Activated B cell treated with CpG ODN at 0.5 μM for 24 hours (primary cell): Measurements from ENCODE around the gene NBPF1. TPM values are rescaled to one million over a fixed set of nuclear protein-coding genes. Genes with fewer than 3 reads are reported as not detected.
"Not testable (repeated sequence)": the region's sequence is repeated elsewhere in the genome, so short reads cannot be mapped to it uniquely, and the experiment has no call there.

Experiments used
- ATAC-seq: fragments of 200-7000 bp; cut with Tn5 transposase; one replicate; pipeline ENCODE4 v1.10.0; 2021; ENCODE audit warnings: low read depth, mild to moderate bottlenecking, moderate library complexity
- CTCF ChIA-PET: fragments of 350-600 bp; sonication (Branson Sonifier 250); formaldehyde crosslinking; loops from one replicate; lab custom pipeline; 2021; ENCODE audit warnings: antibody characterized with exemption; lab: Charles Lee
- POLR2A ChIA-PET: fragments of 350-600 bp; sonication (Branson Sonifier 250); formaldehyde crosslinking; loops from one replicate; lab custom pipeline; 2021; ENCODE audit warnings: antibody characterized with exemption; lab: Charles Lee
- DNase-seq: peaks from one replicate; pipeline ENCODE4 v3.0.0; 2022
- H3K27ac Mint-ChIP-seq: one replicate; pipeline ENCODE4 v1.8.0; 2020; ENCODE audit warnings: mixed read lengths
- H3K27me3 Mint-ChIP-seq: one replicate; pipeline ENCODE4 v1.8.0; 2021; ENCODE audit warnings: mixed read lengths
- H3K36me3 Mint-ChIP-seq: one replicate; pipeline ENCODE4 v1.8.0; 2021; ENCODE audit warnings: low read depth, mixed read lengths
- H3K4me1 Mint-ChIP-seq: one replicate; pipeline ENCODE4 v1.8.0; 2021; ENCODE audit warnings: mixed read lengths
- H3K4me3 Mint-ChIP-seq: one replicate; pipeline ENCODE4 v1.8.0; 2020; ENCODE audit warnings: mild to moderate bottlenecking, mixed read lengths
- H3K9me3 Mint-ChIP-seq: one replicate; pipeline ENCODE4 v1.8.0; 2020; ENCODE audit warnings: mixed read lengths
- intact Hi-C: fragments of 100-400 bp; cut with micrococcal nuclease; formaldehyde crosslinking; loops from one replicate; pipeline ENCODE4 v1.15.1; 2024
- total RNA-seq: library from RNA; stranded (reverse); gene quantifications from 2 replicates; pipeline ENCODE4 v1.2.3, GENCODE V29; 2022
- TF ChIP-seq, protein P1 (sequence below): fragments of 200-600 bp; IDR thresholded peaks from one replicate; pipeline ENCODE4 v1.8.0; 2022; ENCODE audit warnings: antibody characterized with exemption, mild to moderate bottlenecking

The NBPF1 gene
- total RNA-seq, 1 donor from 2014 or later = 20.2 TPM

- Mint-ChIP-seq H3K36me3 (no peaks in the 10 kb centered on the region), H3K9me3 (no peaks in the 10 kb centered on the region), H3K27me3 (peaks cover 26% of the 10 kb centered on the region), H3K27ac (no peak overlapping the region), H3K4me3 (no peak overlapping the region), H3K4me1 (peaks cover 7% of the 10 kb centered on the region)
- ATAC-seq (no peak), DNase-seq (no peak)
- POLR2A ChIA-PET = no interaction called here
- CTCF ChIA-PET = no interaction called here
- intact Hi-C loops = no loop called here
- TF ChIP-seq, protein P1, sequence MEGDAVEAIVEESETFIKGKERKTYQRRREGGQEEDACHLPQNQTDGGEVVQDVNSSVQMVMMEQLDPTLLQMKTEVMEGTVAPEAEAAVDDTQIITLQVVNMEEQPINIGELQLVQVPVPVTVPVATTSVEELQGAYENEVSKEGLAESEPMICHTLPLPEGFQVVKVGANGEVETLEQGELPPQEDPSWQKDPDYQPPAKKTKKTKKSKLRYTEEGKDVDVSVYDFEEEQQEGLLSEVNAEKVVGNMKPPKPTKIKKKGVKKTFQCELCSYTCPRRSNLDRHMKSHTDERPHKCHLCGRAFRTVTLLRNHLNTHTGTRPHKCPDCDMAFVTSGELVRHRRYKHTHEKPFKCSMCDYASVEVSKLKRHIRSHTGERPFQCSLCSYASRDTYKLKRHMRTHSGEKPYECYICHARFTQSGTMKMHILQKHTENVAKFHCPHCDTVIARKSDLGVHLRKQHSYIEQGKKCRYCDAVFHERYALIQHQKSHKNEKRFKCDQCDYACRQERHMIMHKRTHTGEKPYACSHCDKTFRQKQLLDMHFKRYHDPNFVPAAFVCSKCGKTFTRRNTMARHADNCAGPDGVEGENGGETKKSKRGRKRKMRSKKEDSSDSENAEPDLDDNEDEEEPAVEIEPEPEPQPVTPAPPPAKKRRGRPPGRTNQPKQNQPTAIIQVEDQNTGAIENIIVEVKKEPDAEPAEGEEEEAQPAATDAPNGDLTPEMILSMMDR = no peak
Measured at GRCh38 chr1:16521288-16521583, 92.1 kb downstream of the NBPF1 start.

GRCh38 chr1:16520435-16521287 is 92.7 kb downstream of the NBPF1 start:
- H3K36me3 Mint-ChIP-seq, ATAC-seq, CTCF ChIA-PET, POLR2A ChIA-PET, H3K4me1 Mint-ChIP-seq, intact Hi-C loops, H3K9me3 Mint-ChIP-seq, DNase-seq: not testable (repeated sequence)
- Mint-ChIP-seq H3K27me3 (peaks cover 26% of the 10 kb centered on the region), H3K4me3 (peak overlapping the region; percentile 63), H3K27ac (peak overlapping the region; percentile 24)

GRCh38 chr1:16519255-16519951 is 94.0 kb downstream of the NBPF1 start:
- H3K27ac Mint-ChIP-seq, DNase-seq, CTCF ChIA-PET, H3K9me3 Mint-ChIP-seq, H3K36me3 Mint-ChIP-seq, H3K4me3 Mint-ChIP-seq, H3K4me1 Mint-ChIP-seq, ATAC-seq, POLR2A ChIA-PET: not testable (repeated sequence)
- intact Hi-C loops = loop anchor here (10.0 kb wide), 1 partner anchor 435 kb away; no protein-coding TSS in a partner anchor
- peaks cover 26% of the 10 kb centered on the region for H3K27me3 Mint-ChIP-seq

DNA sequence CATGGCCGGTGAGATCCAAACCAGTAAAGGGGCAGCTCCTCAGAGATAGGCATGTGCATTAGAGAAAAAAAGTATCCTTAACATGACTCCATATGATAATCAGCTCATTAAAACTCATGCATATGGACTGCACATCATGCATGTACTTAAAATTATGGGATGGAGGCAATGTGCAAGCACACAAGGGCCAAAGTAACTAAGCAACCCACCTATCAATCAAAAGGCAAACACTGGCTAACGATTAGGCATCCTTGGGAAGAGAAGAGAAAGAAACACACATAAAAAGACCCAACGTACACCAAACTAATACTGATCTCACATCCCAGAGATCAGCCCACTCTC is 94.5 kb downstream of the NBPF1 start:
- CTCF ChIA-PET, ATAC-seq, H3K9me3 Mint-ChIP-seq, H3K4me1 Mint-ChIP-seq, H3K36me3 Mint-ChIP-seq, H3K27ac Mint-ChIP-seq, DNase-seq, POLR2A ChIA-PET, H3K4me3 Mint-ChIP-seq: not testable (repeated sequence)
- intact Hi-C loops = loop anchor here (10.0 kb wide), 1 partner anchor 436 kb away; no protein-coding TSS in a partner anchor
- H3K27me3 Mint-ChIP-seq = peaks cover 26% of the 10 kb centered on the region

DNA sequence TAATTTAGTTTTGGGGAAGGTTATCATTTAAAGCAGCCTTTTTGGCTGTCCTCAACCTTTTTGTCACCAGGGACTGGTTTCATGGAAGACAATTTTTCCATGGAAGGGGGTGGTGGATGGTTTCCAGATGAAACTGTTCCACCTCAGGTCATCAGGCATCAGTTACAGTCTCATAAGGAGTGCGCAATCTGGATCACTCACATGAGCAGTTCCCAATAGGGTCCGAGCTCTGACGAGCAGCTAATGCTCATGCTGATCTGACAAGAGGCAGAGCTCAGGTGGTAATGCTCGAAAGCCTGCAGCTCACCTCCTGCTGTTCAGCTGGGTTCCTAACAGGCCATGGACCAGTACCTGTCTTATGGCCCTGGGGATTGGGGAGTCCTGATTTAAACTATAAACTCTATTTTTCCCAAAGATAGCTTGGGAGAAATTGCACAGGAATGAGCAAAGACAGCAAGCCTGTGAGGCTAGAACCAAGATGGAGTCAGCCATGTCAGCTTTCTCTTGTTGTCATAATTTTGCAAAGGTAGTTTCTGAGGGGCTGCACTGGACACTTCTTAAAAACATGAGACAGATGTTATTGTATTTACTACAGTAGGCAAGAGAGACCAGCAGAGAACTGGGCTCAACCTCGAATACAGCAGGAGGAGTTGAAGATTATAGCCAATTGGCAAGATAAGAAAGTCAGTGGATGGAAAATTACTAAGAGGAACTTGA is 96.5 kb downstream of the NBPF1 start:
- H3K36me3 Mint-ChIP-seq, H3K4me1 Mint-ChIP-seq, H3K4me3 Mint-ChIP-seq, DNase-seq, ATAC-seq, POLR2A ChIA-PET, H3K27ac Mint-ChIP-seq, CTCF ChIA-PET, H3K9me3 Mint-ChIP-seq: not testable (repeated sequence)
- peaks cover 26% of the 10 kb centered on the region for H3K27me3 Mint-ChIP-seq
- intact Hi-C loops = loop anchor here (10.0 kb wide), 1 partner anchor 438 kb away; no protein-coding TSS in a partner anchor

DNA sequence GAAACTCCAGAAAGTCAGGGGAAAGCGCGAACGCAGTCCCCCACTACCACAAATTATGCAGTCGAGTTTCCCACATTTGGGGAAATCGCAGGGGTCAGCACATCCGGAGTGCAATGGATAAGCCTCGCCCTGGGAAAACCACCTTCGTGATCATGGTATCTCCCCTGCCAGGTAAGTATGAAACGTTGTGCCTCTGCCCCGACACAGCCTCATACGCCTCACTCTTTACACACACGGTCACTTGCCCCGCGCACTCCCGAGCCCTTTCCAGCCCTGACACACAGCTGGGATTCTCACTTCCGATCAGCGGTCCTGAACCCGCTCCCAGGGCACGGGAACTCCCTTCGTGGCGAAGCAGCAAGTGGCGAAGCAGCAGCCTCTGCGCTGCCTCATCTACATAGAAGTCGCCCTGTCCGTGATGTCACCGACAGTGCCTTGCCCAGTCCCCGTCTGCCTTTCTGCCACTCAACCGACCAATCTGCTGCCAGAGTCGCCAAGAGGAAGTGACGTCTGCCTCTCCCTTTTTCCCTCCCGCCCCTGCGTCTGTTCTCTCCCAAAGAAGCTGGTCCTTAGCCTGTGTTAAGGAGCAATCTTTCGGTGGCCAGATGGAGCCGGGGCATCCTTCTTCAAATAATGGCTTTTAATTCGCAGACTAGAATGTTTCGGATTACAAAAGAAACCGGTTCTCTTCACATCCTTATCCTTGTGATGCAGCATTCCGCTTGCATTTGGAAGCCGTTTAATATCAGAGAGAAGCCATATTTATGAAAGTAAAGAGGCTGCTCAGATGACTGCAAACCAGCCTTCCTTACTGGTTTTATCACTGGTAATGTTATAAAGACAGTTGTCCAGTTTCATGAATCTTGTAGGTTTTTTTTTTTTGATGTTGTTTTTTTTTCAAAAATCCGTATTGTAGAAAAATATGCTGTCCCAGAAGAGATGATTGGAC is 99.0 kb downstream of the NBPF1 start, which contains the start of gene RNU1-1:
Gene RNU1-1 (minus strand): TSS at position 179 of the 949 bp plus-strand sequence.
- H3K4me3 Mint-ChIP-seq, CTCF ChIA-PET, H3K36me3 Mint-ChIP-seq, H3K4me1 Mint-ChIP-seq, H3K27ac Mint-ChIP-seq, H3K9me3 Mint-ChIP-seq: not testable (repeated sequence)
- POLR2A ChIA-PET = interaction anchor here (0.6 to 2.1 kb wide), 41 partner anchors 10 to 817 kb away, joined by 3 to 33 read pairs (median 4); partner anchors contain the start of genes FBXO42, NBPF1, NECAP2 and SZRD1
- DNase-seq = peak; percentile 79
- peak; percentile 47 for ATAC-seq
- H3K27me3 Mint-ChIP-seq = peaks cover 12% of the 10 kb centered on the region
- intact Hi-C loops = loop anchor here (2.0 to 10.0 kb wide), 2 partner anchors 74 to 440 kb away; partner anchors contain the start of gene NECAP2

- H3K4me1 Mint-ChIP-seq, H3K9me3 Mint-ChIP-seq, H3K4me3 Mint-ChIP-seq, H3K27ac Mint-ChIP-seq, H3K36me3 Mint-ChIP-seq, CTCF ChIA-PET, H3K27me3 Mint-ChIP-seq: not testable (repeated sequence)
- intact Hi-C loops = loop anchor here (2.0 to 10.0 kb wide), 3 partner anchors 73 to 441 kb away; partner anchors contain the start of gene NECAP2
- POLR2A ChIA-PET = interaction anchor here (0.6 to 2.1 kb wide), 43 partner anchors 9 to 817 kb away, joined by 3 to 33 read pairs (median 4); partner anchors contain the start of genes FBXO42, NBPF1, NECAP2 and SZRD1
- DNase-seq (peak; percentile 74), ATAC-seq (peak; percentile 97)
Measured at GRCh38 chr1:16513412-16514106, 99.8 kb downstream of the NBPF1 start.

DNA sequence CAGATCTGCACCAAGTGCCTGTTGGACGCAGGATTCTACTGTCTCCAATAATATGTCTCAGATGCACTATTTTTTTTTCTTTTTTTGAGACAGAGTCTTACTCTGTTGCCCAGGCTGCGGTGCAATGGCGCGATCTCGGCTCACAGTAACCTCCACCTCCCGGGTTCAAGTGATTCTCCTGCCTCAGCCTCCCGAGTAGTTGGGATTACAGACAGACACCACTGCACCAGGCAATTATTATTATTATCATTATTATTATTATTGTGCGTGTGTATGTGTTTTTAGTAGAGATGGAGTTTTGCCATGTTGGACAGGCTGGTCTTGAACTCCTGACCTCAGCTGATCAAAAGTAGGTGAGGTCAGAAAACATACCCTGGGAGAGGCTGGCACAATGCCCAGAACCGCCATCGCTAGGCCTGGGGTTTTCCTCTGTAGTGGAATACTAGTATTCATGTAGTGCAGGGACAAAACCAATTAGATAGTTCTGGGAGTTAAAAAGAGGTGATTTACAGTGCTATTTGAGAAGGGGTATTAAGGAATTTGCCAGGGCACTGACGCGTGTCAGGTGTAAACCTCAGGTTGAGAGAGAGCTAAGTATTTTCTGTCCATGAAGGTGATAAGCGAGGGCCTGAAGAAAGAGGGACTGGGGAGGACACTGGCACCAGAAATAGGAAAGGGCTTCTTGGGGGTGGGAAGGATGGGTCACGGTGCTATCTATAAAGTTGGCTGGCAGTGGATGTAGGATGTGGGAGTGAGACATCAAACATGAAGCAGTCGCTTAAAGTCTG is 100.5 kb downstream of the NBPF1 start:
- H3K4me3 Mint-ChIP-seq, H3K4me1 Mint-ChIP-seq, CTCF ChIA-PET, H3K9me3 Mint-ChIP-seq, H3K27me3 Mint-ChIP-seq, H3K27ac Mint-ChIP-seq, DNase-seq, H3K36me3 Mint-ChIP-seq: not testable (repeated sequence)
- ATAC-seq = peak; percentile 8
- intact Hi-C loops = loop anchor here (2.0 to 10.0 kb wide), 2 partner anchors 392 to 442 kb away; no protein-coding TSS in a partner anchor
- POLR2A ChIA-PET = interaction anchor here (0.8 to 2.1 kb wide), 5 partner anchors 22 to 384 kb away, joined by 3 to 22 read pairs (median 5); partner anchors contain the start of gene NECAP2
